Measurements from ENCODE around the gene CAPN8. TPM values are rescaled to one million over a fixed set of nuclear protein-coding genes. Genes with fewer than 3 reads are reported as not detected.

Gene CAPN8
- total and polyA plus RNA-seq, 4 donors = 30.5 to 123 (median 81.2) TPM

- ATAC-seq (ENCODE audit: insufficient read depth, low FRiP score) = no peak
Observed at GRCh38 chr1:223670458-223671159, 5.1 kb upstream of the CAPN8 start.

GRCh38 chr1:223669003-223669795, 3.7 kb upstream of the CAPN8 start:
- DNase-seq (no peak), ATAC-seq (ENCODE audit: insufficient read depth, low FRiP score) (no peak)
- Histone ChIP-seq H3K27me3 (ENCODE audit: control insufficient read depth in 3 of 3, insufficient read depth in 3 of 3, low read length in 2 of 3) (no peaks in the 10 kb centered on the region), H3K4me3 (no peak overlapping the region), H3K9me3 (ENCODE audit: control insufficient read depth in 4 of 4, insufficient read depth in 3 of 4, low read length in 3 of 4) (peaks cover 0 to 3% (median 1%) of the 10 kb centered on the region in 4 donors), H3K36me3 (ENCODE audit: control insufficient read depth in 4 of 4, insufficient read depth in 4 of 4, low read length in 4 of 4) (no peaks in the 10 kb centered on the region), H3K9ac (ENCODE audit: insufficient read depth in 1 of 2, low read length in 2 of 2) (no peak overlapping the region), H3K27ac (ENCODE audit: low read depth in 1 of 2, low read length in 1 of 2) (peak overlapping the region in 1 of 2 donors; percentile 20), H3K4me1 (ENCODE audit: control insufficient read depth in 5 of 5, insufficient read depth in 5 of 5, low read length in 5 of 5) (peaks cover 0 to 4% (median 0%) of the 10 kb centered on the region in 5 donors)
- WGBS, 2 donors = 74 to 85% methylated on average over 6 of the region's 6 CpGs
- no peak for TF ChIP-seq CTCF (IDR thresholded peaks at IDR 0.05; ENCODE audit: control extremely low read depth, extremely low read depth)

More at GRCh38 chr1:223670458-223671159, 5.1 kb upstream of the CAPN8 start:
- H3K36me3 ChIP-seq (ENCODE audit: control insufficient read depth in 4 of 4, insufficient read depth in 4 of 4, low read length in 4 of 4) = no peaks in the 10 kb centered on the region
- peaks cover 0 to 2% (median 0%) of the 10 kb centered on the region in 5 donors for H3K4me1 ChIP-seq (ENCODE audit: control insufficient read depth in 5 of 5, insufficient read depth in 5 of 5, low read length in 5 of 5)
- WGBS, 2 donors = 68 to 75% methylated on average over 7 of the region's 7 CpGs
- peak; percentile 23 to 48 (median 32) for DNase-seq
- no peak overlapping the region for H3K4me3 ChIP-seq
- H3K9me3 ChIP-seq (ENCODE audit: control insufficient read depth in 4 of 4, insufficient read depth in 3 of 4, low read length in 3 of 4) = peaks cover 0 to 8% (median 4%) of the 10 kb centered on the region in 4 donors
- H3K27me3 ChIP-seq (ENCODE audit: control insufficient read depth in 3 of 3, insufficient read depth in 3 of 3, low read length in 2 of 3) = no peaks in the 10 kb centered on the region
- no peak overlapping the region for H3K27ac ChIP-seq (ENCODE audit: low read depth in 1 of 2, low read length in 1 of 2)
- peak; percentile 44 for TF ChIP-seq CTCF (IDR thresholded peaks at IDR 0.05; ENCODE audit: control extremely low read depth, extremely low read depth)
- H3K9ac ChIP-seq (ENCODE audit: insufficient read depth in 1 of 2, low read length in 2 of 2) = no peak overlapping the region

DNA sequence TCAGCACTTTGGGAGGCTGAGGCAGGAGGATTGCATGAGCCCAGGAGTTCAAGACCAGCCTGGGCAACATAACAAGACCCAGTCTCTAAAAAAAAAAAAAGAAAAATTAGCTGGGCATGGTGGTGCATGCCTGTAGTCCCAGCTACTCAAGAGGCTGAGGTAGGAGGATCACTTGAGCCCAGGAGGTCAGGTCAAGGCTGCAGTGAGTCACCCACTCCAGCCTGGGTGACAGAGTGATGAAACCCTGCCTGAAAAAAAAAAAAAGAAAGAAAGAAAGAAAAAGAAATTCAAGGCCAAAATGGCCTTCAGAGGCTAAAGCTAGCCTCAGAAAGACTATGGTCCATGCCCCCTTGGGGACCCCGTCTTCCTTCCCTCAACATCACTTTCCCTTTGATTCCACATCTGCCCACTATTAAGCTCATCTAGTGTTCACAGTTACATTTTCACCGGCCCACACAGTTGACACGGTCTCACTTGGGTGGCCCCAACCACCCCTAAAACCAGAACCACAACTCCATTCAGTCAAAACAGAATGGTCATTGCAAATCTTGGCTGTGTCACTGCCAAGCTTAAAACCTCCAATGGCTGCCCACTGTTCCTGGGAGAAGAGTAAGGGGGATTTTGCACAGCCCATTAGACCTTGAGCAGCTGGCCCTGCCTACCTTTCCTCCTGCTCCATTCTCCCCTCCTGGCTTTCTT, 2.1 kb upstream of the CAPN8 start:
- Histone ChIP-seq H3K27me3 (ENCODE audit: control insufficient read depth in 3 of 3, insufficient read depth in 3 of 3, low read length in 2 of 3) (no peaks in the 10 kb centered on the region), H3K9me3 (ENCODE audit: control insufficient read depth in 4 of 4, insufficient read depth in 3 of 4, low read length in 3 of 4) (no peaks in the 10 kb centered on the region), H3K9ac (ENCODE audit: insufficient read depth in 1 of 2, low read length in 2 of 2) (no peak overlapping the region), H3K27ac (ENCODE audit: low read depth in 1 of 2, low read length in 1 of 2) (no peak overlapping the region), H3K36me3 (ENCODE audit: control insufficient read depth in 4 of 4, insufficient read depth in 4 of 4, low read length in 4 of 4) (no peaks in the 10 kb centered on the region), H3K4me1 (ENCODE audit: control insufficient read depth in 5 of 5, insufficient read depth in 5 of 5, low read length in 5 of 5) (peaks cover 0 to 4% (median 0%) of the 10 kb centered on the region in 5 donors), H3K4me3 (no peak overlapping the region)
- DNase-seq (no peak), ATAC-seq (ENCODE audit: insufficient read depth, low FRiP score) (no peak)
- TF ChIP-seq CTCF (IDR thresholded peaks at IDR 0.05; ENCODE audit: control extremely low read depth, extremely low read depth) = no peak
- WGBS, 2 donors = 93 to 98% methylated on average over 3 of the region's 3 CpGs
